Measurements from ENCODE around the gene PRKAR2B.

Gene PRKAR2B

DNA sequence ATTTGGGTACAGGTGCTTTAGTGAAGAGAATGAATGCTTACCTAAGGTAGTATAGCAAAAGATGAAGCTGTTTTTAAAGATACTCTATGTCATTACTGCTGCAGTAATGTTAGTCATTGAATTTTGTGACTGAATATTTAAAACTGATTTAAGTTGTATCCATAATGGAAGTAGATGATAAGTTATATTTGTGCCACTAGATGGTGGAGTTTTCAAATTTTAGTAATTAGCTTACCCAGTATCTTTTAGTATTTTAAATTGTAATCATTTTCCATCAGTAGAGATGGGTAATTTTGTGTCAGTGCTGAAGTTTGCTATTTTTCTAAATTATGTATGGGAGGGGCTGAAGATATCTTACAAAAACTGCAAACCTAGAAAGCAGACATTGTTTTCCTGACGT lies 149.5 kb downstream of the PRKAR2B start:
- peaks cover 54% of the 10 kb centered on the region for H3K36me3 ChIP-seq (ENCODE audit: control insufficient read depth, insufficient read depth, low read length)

DNA sequence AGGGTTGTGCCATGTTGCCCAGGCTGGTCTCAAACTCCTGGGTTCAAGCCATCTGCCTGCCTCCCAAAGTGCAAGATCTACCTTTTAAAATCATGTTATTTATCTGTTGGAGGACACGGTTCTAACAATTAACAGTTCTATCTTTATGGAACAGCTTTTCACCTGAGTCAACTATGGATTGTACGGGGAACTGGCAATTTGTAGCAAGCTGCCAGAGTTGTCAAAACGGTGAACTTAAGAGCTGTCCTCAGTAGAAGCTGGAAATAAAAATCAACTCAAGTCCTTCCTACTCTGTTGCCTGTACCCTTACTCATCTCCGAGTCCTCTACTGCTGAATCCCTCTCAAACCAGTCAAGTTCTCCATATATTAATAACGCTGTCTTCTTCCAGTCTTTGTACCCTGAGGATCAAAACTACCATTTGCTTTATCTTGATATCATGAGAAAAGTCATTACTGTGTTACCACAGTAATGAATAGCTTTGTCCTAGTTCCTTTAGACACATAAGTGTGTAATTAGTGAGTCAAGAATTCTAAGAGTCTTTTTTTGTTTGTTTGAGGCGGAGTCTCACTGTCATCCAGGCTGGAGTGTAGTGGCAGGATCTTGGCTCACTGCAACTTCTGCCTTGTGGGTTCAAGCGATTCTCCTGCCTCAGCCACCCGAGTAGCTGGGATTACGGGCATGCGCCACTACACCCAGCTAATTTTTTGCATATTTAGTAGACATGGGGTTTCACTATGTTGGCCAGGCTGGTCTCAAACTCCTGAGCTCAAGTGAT lies 152.5 kb downstream of the PRKAR2B start:
- H3K4me1 ChIP-seq (ENCODE audit: control insufficient read depth, insufficient read depth, low read length): no peaks in the 10 kb centered on the region
- H3K27me3 ChIP-seq (ENCODE audit: control insufficient read depth, insufficient read depth, low read length): no peaks in the 10 kb centered on the region
- no peak overlapping the region for H3K4me3 ChIP-seq (ENCODE audit: low read depth, low read length)
- H3K9ac ChIP-seq (ENCODE audit: low read length): no peak overlapping the region
- no peak overlapping the region for H3K27ac ChIP-seq (ENCODE audit: low read depth, low read length)
- peaks cover 52% of the 10 kb centered on the region for H3K36me3 ChIP-seq (ENCODE audit: control insufficient read depth, insufficient read depth, low read length)
- H3K9me3 ChIP-seq (ENCODE audit: control insufficient read depth, insufficient read depth, low read depth, low read length): no peaks in the 10 kb centered on the region

More for the DNA sequence above, 149.5 kb downstream of the PRKAR2B start:
- Histone ChIP-seq H3K27me3 (ENCODE audit: control insufficient read depth, insufficient read depth, low read length) (no peaks in the 10 kb centered on the region), H3K27ac (ENCODE audit: low read depth, low read length) (no peak overlapping the region), H3K9ac (ENCODE audit: low read length) (no peak overlapping the region), H3K4me1 (ENCODE audit: control insufficient read depth, insufficient read depth, low read length) (no peaks in the 10 kb centered on the region), H3K9me3 (ENCODE audit: control insufficient read depth, insufficient read depth, low read depth, low read length) (no peaks in the 10 kb centered on the region), H3K4me3 (ENCODE audit: low read depth, low read length) (no peak overlapping the region)

DNA sequence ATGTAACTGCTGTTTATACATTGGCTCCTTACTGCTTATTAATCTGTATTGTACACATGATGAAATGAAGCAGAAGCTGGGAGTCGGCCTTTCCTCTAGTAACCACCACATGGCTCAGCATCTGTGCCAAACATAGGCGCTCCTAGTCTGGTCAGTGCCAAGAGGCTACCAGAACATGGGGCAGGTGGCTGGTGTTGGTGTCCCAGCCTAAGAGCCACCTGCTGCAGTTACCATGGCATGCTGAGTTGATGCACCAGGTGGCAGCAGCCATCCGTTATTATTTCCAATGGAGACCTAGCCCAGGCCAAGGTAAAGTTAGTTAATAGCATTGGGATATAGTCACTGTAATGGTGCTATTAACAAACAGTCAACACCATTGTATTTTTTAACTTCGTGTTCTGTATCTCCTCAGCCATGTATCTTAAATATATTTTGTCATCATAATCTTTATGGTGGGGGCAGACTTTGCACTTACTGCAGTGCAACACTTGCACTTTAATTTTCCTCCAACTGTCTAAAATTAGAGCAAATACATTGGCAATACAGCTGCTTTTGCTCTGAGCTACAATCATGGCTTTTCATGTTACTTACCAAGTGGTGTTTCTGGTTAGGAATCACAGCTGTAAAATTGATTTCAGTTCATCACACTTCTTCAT lies 157.4 kb downstream of the PRKAR2B start:
- peaks cover 53% of the 10 kb centered on the region for H3K36me3 ChIP-seq (ENCODE audit: control insufficient read depth, insufficient read depth, low read length)
- H3K4me1 ChIP-seq (ENCODE audit: control insufficient read depth, insufficient read depth, low read length): no peaks in the 10 kb centered on the region
- H3K9ac ChIP-seq (ENCODE audit: low read length): no peak overlapping the region
- H3K27me3 ChIP-seq (ENCODE audit: control insufficient read depth, insufficient read depth, low read length): no peaks in the 10 kb centered on the region
- H3K4me3 ChIP-seq (ENCODE audit: low read depth, low read length): no peak overlapping the region
- no peaks in the 10 kb centered on the region for H3K9me3 ChIP-seq (ENCODE audit: control insufficient read depth, insufficient read depth, low read depth, low read length)
- no peak overlapping the region for H3K27ac ChIP-seq (ENCODE audit: low read depth, low read length)

DNA sequence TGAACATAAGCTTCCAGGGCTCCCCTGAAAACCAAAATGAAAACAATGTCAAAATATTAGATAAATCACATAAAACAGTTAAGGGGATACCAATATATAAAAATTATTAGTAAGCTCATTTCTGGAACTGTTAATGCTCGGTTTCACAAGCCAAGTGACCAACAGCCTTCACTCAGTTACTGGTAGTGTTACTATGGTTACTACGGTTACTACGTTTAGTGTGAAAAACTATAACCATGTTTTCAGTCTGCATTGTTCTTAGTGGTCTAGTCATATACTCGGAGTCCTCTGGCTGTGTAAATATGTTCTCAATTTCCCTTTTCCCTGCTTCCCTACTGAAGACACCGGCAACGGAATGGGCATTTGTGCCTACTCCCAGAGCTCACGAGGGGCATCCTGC lies 159.1 kb downstream of the PRKAR2B start:
- Histone ChIP-seq H3K27me3 (ENCODE audit: control insufficient read depth, insufficient read depth, low read length) (no peaks in the 10 kb centered on the region), H3K4me1 (ENCODE audit: control insufficient read depth, insufficient read depth, low read length) (no peaks in the 10 kb centered on the region), H3K36me3 (ENCODE audit: control insufficient read depth, insufficient read depth, low read length) (peaks cover 45% of the 10 kb centered on the region), H3K4me3 (ENCODE audit: low read depth, low read length) (no peak overlapping the region), H3K27ac (ENCODE audit: low read depth, low read length) (no peak overlapping the region), H3K9ac (ENCODE audit: low read length) (no peak overlapping the region), H3K9me3 (ENCODE audit: control insufficient read depth, insufficient read depth, low read depth, low read length) (no peaks in the 10 kb centered on the region)

DNA sequence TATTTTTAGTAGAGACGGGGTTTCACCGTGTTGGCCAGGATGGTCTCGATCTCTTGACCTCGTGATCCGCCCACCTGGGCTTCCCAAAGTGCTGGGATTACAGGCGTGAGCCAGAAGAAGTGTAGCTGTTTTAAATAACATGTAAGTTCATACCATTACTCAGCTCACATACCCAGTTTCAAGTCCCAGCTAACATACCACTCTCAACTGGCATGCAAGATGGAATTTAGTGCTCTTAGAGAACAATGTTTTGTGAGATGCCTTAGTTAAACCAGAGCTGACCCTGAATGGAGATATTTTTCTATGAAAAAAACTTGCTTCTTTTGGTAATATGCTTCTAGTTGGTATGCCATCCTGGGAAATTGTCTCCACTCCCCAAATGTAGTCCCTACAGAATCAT lies 161.6 kb downstream of the PRKAR2B start:
- H3K36me3 ChIP-seq (ENCODE audit: control insufficient read depth, insufficient read depth, low read length): peaks cover 40% of the 10 kb centered on the region
- H3K27me3 ChIP-seq (ENCODE audit: control insufficient read depth, insufficient read depth, low read length): no peaks in the 10 kb centered on the region
- H3K9me3 ChIP-seq (ENCODE audit: control insufficient read depth, insufficient read depth, low read depth, low read length): no peaks in the 10 kb centered on the region
- no peak overlapping the region for H3K4me3 ChIP-seq (ENCODE audit: low read depth, low read length)
- H3K9ac ChIP-seq (ENCODE audit: low read length): no peak overlapping the region
- no peak overlapping the region for H3K27ac ChIP-seq (ENCODE audit: low read depth, low read length)
- H3K4me1 ChIP-seq (ENCODE audit: control insufficient read depth, insufficient read depth, low read length): no peaks in the 10 kb centered on the region

DNA sequence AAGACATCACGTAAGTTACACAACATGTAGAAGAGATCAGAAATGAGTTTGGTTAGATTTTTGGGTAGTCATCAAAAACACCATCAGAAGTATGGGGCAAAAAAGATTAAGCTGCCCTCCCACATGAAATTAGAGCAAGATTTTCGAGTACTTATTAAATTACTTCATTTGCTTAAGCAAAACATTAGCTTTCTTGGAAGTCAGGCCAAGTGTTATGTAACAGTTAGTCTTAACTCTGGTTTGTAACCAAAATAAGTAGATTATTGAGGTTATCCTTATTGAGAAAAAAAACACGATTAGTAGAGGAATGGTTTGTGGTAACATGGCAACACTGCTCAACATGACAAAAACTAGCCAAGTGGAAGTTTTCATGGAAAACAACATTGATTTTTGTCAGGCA lies 162.2 kb downstream of the PRKAR2B start:
- Histone ChIP-seq H3K27me3 (ENCODE audit: control insufficient read depth, insufficient read depth, low read length) (no peaks in the 10 kb centered on the region), H3K27ac (ENCODE audit: low read depth, low read length) (no peak overlapping the region), H3K9ac (ENCODE audit: low read length) (no peak overlapping the region), H3K36me3 (ENCODE audit: control insufficient read depth, insufficient read depth, low read length) (peaks cover 34% of the 10 kb centered on the region), H3K4me1 (ENCODE audit: control insufficient read depth, insufficient read depth, low read length) (no peaks in the 10 kb centered on the region), H3K9me3 (ENCODE audit: control insufficient read depth, insufficient read depth, low read depth, low read length) (no peaks in the 10 kb centered on the region), H3K4me3 (ENCODE audit: low read depth, low read length) (no peak overlapping the region)

DNA sequence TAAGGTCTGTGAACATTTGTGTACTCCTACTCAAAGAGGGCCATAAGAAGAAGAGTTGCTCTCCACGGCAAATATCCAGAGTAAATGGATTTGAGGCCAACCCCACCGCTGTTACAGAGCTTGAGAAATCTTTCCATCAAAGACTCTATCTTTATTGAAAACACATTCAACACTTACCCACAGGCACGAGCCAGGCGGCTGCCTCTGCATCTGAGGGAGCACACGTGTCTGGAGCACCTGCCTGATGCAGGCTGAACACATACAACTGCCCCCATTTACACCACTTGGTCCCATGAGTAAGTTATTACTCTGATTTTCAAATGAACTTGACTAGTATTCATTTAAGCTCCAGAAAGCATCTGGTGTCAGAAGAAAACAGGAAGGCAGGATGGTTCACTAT lies 163.0 kb downstream of the PRKAR2B start:
- no peak overlapping the region for H3K9ac ChIP-seq (ENCODE audit: low read length)
- H3K4me3 ChIP-seq (ENCODE audit: low read depth, low read length): no peak overlapping the region
- H3K36me3 ChIP-seq (ENCODE audit: control insufficient read depth, insufficient read depth, low read length): peaks cover 27% of the 10 kb centered on the region; the same call in 1 of the 2 replicates
- H3K27ac ChIP-seq (ENCODE audit: low read depth, low read length): no peak overlapping the region
- no peaks in the 10 kb centered on the region for H3K27me3 ChIP-seq (ENCODE audit: control insufficient read depth, insufficient read depth, low read length)
- no peaks in the 10 kb centered on the region for H3K4me1 ChIP-seq (ENCODE audit: control insufficient read depth, insufficient read depth, low read length)
- no peaks in the 10 kb centered on the region for H3K9me3 ChIP-seq (ENCODE audit: control insufficient read depth, insufficient read depth, low read depth, low read length)

DNA sequence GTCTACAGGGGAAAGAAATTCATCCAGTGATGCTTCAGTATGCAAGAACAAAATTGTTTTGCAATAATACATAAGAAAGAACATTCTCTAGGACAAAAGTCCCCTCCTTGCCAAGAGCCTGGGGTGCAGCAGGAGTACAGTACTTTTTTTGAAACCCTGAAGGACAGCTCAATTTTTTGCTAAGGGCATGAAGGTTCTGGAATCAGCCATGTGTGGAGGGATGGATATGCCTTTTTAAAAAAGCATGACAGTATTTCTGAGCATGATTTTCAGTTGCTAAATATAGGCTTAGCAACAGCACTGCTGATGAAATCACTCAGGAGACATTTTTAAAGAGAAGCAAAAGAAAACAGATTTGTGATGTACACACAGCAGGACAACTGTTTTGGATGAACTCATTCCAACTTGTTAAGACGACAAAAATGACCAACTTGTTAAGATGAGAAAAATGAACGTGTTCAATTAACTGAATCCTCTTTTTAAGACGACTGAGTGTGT lies 163.6 kb downstream of the PRKAR2B start:
- H3K4me3 ChIP-seq (ENCODE audit: low read depth, low read length): no peak overlapping the region
- no peak overlapping the region for H3K27ac ChIP-seq (ENCODE audit: low read depth, low read length)
- no peaks in the 10 kb centered on the region for H3K9me3 ChIP-seq (ENCODE audit: control insufficient read depth, insufficient read depth, low read depth, low read length)
- no peak overlapping the region for H3K9ac ChIP-seq (ENCODE audit: low read length)
- H3K36me3 ChIP-seq (ENCODE audit: control insufficient read depth, insufficient read depth, low read length): peaks cover 25% of the 10 kb centered on the region; the same call in 1 of the 2 replicates
- no peaks in the 10 kb centered on the region for H3K4me1 ChIP-seq (ENCODE audit: control insufficient read depth, insufficient read depth, low read length)
- H3K27me3 ChIP-seq (ENCODE audit: control insufficient read depth, insufficient read depth, low read length): no peaks in the 10 kb centered on the region

DNA sequence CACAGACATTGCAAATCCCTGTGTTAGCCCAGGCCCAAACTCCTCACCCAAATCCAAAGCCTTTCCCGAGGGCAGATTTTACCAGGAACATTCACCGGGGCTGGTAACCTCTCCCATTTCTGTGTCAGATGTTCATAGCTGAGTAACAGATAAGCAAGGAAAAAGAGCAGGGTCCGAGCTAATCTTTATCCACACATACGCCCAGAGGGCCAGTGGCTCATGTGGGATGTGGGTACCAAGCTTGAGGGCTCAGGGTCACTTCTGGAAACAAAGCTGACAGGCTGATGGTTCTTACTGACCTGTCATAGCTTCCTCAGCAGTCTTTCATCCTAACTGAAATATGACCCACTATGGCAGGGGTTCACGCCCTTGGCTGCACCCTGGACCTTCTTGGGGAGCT lies 164.1 kb downstream of the PRKAR2B start:
- Histone ChIP-seq H3K9ac (ENCODE audit: low read length) (no peak overlapping the region), H3K36me3 (ENCODE audit: control insufficient read depth, insufficient read depth, low read length) (peaks cover 21% of the 10 kb centered on the region; the same call in 1 of the 2 replicates), H3K4me1 (ENCODE audit: control insufficient read depth, insufficient read depth, low read length) (no peaks in the 10 kb centered on the region), H3K9me3 (ENCODE audit: control insufficient read depth, insufficient read depth, low read depth, low read length) (no peaks in the 10 kb centered on the region), H3K27ac (ENCODE audit: low read depth, low read length) (no peak overlapping the region), H3K4me3 (ENCODE audit: low read depth, low read length) (no peak overlapping the region), H3K27me3 (ENCODE audit: control insufficient read depth, insufficient read depth, low read length) (no peaks in the 10 kb centered on the region)

DNA sequence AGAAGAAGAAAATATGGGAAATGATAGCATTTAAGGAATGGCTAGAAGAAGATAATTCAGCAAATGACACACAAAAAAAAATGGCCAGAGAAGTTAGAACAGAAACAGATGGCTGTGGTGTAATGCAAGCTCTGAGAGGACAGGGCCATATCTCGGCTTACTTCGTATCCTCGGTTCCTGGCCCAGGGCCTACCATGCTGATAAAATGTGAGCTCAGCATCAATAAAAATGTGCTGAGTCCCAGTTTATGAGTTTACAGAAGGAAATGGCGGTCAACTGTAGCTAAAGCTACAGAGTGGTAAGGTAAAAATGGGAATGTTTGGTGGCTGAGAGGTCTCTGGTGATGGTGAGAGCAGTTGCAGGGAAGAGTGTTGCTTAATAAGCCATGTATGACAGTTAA lies 165.1 kb downstream of the PRKAR2B start:
- Histone ChIP-seq H3K27ac (ENCODE audit: low read depth, low read length) (no peak overlapping the region), H3K4me3 (ENCODE audit: low read depth, low read length) (no peak overlapping the region), H3K9ac (ENCODE audit: low read length) (no peak overlapping the region), H3K36me3 (ENCODE audit: control insufficient read depth, insufficient read depth, low read length) (peaks cover 15% of the 10 kb centered on the region; the same call in 1 of the 2 replicates), H3K4me1 (ENCODE audit: control insufficient read depth, insufficient read depth, low read length) (no peaks in the 10 kb centered on the region), H3K27me3 (ENCODE audit: control insufficient read depth, insufficient read depth, low read length) (no peaks in the 10 kb centered on the region), H3K9me3 (ENCODE audit: control insufficient read depth, insufficient read depth, low read depth, low read length) (no peaks in the 10 kb centered on the region)

DNA sequence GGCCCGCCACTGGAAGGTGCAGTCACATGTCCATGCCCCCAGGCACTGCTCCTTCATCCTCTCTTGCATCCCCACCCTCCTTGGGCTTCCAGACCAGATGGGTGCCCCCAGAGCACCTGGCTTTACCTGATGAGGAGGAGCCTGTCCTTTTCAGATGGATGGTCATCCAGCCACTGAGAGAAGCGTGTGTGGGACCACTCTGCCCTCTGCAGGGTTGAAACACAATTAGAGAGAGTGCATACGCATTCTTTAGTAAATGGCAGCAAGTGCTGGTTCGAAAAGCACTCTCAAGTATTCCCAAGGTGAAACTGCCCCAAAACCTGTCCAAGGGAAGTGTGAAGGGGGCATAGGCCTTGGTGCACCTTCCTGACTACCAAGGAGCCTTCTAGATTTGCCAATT lies 165.9 kb downstream of the PRKAR2B start:
- Histone ChIP-seq H3K36me3 (ENCODE audit: control insufficient read depth, insufficient read depth, low read length) (peaks cover 15% of the 10 kb centered on the region; the same call in 1 of the 2 replicates), H3K9ac (ENCODE audit: low read length) (no peak overlapping the region), H3K4me1 (ENCODE audit: control insufficient read depth, insufficient read depth, low read length) (no peaks in the 10 kb centered on the region), H3K4me3 (ENCODE audit: low read depth, low read length) (no peak overlapping the region), H3K27ac (ENCODE audit: low read depth, low read length) (no peak overlapping the region), H3K27me3 (ENCODE audit: control insufficient read depth, insufficient read depth, low read length) (no peaks in the 10 kb centered on the region), H3K9me3 (ENCODE audit: control insufficient read depth, insufficient read depth, low read depth, low read length) (no peaks in the 10 kb centered on the region)
